ENCODE data around the gene LDHA.

LDHA gene

DNA sequence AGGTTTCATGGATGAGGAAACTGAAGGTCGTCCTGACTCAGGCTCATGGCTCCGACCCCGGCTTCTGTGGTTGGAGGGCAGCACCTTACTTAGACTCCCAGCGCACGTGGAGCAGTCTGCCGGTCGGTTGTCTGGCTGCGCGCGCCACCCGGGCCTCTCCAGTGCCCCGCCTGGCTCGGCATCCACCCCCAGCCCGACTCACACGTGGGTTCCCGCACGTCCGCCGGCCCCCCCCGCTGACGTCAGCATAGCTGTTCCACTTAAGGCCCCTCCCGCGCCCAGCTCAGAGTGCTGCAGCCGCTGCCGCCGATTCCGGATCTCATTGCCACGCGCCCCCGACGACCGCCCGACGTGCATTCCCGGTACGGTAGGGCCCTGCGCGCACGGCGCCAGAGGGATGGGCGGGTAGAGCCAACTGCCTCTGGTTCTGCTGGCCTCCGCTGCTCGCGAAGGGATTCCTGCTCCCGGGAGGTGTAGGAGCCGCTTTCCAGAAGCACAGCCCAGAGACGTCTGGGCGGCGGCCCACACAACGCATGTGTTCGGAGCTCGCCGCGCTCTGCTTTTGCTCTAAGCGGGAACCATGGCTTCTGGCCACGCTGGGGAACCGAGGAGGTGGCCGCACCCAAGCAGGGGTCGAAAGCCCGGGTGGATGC lies at the start of gene LDHA:
LDHA (plus strand) TSS at position 289 of the 653 bp plus-strand sequence. CDS start 2,280 bp downstream, outside the sequence.
- peak; percentile 98 to 100 (median 99) for DNase-seq (ENCODE audit: low read depth in 3 of 3)

DNA sequence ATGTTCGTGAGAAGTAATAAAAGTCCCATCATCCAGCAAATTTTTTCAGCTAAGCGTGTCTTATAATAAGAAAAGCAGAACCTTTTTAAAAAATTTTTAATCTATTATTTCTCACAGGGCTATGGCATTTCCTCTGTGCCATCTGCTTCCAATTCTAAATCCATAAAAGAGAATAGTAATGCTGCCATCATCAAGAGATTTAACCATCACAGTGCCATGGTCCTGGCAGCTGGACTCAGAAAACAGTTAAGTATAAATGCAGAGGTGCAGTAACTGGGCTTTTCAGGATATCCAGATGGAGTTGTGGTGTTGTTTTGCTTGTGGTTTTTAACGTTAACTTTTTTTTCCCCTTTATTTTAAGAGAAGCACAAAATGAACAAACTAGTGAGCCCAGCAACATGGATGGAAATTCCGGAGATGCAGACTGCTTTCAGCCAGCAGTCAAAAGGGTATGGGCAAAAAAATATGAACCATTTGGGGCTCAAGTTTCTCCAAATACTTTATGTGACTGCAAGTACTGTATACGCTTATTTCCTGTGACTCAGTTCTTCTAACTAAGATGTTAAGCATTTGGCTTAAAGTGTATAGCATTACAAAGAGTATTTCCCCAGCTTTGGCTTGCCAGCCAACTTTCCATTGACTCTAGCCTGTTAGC lies 46.8 kb upstream of the LDHA start:
- DNase-seq (ENCODE audit: low read depth in 3 of 3), result no peak

DNA sequence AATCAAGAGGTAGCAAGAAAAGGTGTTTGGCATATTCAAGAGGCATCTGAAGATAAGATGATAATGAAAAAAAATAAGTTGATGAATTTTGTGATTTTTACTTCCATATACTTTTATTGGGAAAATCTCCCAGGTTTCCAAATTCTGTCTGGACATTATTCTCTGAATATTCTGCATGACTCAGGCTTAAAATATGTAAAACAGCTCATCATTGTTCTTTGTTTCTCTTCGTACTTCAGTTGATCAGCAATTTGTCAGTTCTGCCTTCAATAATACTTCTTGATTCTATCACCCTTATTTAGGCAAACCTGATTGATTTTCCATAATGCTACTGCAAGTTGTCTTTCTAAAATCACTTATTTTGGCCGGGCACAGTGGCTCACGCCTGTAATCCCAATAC lies 41.8 kb upstream of the LDHA start:
- DNase-seq (ENCODE audit: low read depth in 3 of 3), result no peak

DNA sequence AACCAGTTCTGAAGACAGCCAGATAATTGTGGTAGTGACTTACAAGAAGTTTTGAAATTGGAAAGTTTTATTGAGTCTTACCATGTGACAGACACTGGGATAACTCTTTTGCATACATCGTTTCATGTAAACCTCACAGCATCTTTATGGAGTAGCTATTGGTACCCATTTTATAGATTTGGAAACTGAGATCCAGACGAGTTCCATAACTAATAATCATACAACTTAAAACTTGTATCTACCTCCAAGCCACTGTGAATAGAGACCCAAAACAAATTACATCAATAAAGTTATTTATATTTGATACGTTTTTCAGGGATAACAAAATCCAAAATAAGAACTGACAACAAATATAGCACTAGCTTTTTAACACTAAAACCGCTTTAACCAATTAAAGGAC lies 35.7 kb upstream of the LDHA start:
- DNase-seq (ENCODE audit: low read depth in 3 of 3), result no peak

DNA sequence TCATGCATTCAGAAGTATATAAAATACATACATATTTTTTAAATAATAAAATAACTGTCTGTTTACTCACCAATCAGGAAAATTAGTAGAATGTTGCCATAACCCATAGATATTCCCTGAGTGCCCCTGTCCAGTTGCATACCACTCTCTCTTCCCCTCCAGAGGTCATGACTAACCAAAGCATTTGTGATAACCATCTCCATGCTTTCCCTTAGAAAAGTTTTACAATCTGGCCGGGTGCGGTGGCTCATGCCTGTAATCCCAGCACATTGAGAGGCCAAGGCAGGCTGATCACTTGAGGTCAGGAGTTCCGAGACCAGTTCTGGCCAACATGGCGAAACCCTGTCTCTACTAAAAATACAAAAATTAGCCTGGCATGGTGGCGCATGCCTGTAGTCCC lies 33.2 kb upstream of the LDHA start:
- DNase-seq (ENCODE audit: low read depth in 3 of 3), result no peak

DNA sequence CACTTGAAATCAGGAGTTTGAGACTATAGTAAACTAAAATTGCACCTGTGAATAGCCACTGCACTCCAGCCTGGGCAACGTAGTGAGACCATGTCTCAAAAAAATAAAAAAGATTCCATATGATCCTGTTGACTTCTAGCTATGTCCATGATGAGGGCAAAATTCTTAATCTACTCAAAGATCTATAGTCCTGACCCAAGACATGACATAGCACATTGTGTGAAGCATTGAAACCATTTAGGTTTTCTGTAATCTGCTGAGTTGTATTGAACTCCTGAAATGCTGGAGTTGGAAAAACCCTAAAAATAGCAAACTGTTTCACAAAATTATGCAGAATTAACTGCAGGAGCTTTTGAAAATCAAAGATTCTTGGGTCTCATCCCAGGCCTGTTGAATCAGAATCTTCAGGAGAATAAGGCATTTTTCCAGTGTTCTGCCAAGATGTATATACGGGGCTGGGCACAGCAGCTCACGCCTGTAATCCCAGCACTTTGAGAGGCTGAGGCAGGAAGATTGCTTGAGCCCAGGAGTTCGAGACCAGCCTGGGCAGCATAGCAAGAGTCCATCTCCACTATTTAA lies 29.8 kb upstream of the LDHA start:
- no peak for DNase-seq (ENCODE audit: low read depth in 3 of 3)

DNA sequence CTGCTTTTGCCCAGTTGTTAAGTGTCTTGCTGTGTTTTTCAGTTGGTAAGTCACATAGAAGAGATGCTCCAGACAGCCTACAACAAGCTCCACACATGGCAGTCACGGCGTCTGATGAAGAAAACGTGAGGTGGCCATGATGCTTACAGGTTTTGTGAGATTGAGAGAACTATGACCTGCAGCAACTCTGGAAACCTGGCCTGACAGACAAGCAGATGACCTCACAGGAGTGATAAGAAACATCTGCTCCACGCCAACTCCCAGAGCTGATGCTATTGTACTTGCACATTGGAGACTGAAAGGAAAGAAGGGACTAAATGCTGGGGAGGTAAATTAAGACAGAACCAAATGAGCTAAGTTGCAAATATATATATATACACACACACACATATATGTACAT lies 28.6 kb upstream of the LDHA start:
- DNase-seq (ENCODE audit: low read depth in 3 of 3), result no peak

DNA sequence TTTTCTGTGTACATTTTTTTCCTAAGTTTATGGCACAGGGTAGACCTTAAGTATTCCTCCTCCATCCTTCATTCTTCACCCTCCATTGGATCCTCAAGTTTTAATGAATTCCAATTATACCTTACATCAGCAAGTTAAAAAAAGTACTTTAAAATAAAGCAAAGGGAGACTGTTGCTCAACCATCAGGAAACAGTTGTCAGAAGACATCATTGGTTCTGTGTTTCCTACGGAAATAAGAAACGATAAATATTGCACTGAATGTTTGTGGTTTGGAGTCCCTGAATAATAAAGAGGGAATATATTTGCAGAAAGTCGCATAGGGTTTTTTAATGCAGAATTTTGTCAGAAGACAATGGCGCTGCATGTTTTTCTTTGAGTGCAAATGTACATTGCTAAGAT lies 28.1 kb upstream of the LDHA start:
- no peak for DNase-seq (ENCODE audit: low read depth in 3 of 3)

DNA sequence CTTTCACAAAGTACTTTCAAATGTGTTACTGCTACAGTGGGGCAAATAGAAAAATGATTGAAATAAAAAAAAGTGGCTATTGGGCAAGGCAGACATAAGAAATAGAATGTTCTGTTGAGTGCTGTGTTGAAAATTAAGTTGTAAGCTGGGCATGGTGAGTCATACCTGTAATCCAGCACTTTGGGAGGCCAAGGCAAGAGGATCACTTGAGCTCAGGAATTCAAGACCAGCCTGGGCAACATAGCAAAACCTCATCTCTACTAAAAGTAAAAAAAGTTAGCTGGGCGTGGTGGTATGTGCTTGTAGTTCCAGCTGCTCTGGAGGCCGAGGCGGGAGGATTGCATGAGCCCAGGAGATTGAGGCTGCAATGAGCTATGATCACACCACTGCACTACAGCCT lies 26.9 kb upstream of the LDHA start:
- DNase-seq (ENCODE audit: low read depth in 3 of 3), result no peak

DNA sequence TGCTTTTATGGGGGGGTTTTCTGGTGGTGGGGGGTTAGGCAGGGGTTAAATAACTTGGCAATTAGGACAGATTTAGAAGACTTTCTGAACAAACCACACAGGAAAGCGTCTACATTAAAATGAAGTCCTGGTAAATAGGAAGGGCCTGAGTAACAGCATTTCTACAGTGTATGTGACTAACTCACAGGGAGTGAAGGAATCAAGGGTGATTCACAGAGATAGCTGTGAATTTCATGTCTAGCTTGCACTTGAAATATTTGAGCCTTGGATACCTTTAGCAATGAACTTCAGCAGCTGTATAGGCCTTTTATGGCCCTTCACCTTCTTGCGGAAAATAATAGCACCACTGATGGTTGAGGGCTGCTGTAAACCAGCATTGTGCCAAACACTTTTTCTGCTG lies 26.1 kb upstream of the LDHA start:
- DNase-seq (ENCODE audit: low read depth in 3 of 3), result no peak

DNA sequence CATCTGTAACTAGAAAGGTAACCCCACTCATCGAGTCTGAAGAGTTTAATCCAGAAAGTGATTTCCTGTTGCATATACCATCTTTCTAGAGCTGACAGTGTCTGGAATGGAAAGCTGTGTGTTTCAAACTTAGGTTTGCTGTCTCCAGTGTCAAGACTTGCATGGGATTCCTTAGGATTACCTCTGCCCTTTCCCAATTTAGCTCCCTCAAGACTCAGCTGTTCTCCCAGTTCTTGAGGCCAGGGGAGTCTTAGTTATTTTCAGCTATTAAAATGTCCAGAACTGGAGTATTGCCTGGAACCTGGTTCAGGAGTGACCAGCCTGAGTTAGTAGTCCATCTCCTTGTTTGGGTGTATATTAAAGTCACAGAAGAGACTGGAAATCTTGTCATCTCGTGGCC lies 25.0 kb upstream of the LDHA start:
- DNase-seq (ENCODE audit: low read depth in 3 of 3), result no peak

DNA sequence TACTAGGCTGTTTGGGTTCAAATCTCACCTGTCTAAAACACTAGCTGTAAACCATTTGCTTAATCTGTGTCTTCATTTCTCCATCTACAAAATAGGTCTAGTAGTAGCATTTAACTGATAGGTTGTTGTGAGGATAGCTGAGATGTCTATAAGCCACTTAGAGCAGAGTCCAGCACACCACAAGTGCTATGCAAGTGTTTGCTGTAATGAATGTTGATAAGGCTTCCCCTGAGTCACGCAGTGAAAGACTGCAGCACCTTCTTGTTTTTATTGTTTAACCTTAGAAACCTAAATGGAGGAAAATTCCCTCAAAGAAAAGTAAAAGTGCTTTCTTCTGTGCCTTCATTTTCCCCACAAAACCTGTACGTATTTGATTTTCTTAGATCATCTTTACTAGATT lies 23.1 kb upstream of the LDHA start:
- DNase-seq (ENCODE audit: low read depth in 3 of 3), result no peak

DNA sequence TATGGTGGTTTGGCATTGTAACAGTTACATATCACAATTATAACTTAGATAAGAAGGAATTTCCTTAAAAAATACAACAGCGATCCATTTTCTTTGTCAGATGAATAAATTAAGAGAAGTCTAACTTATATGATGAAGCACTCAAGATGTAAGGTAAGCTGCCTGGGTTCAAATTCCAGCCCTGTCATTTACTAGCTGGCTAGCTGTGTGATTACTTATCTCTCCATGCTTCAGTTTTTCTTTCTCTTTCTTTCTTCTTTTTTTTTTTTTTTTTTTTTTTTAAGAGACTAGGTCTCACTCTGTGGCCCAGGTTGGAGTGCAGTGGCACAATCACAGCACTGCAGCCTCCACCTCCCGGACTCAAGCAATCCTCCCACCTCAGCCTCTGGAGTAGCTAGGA lies 22.2 kb upstream of the LDHA start:
- no peak for DNase-seq (ENCODE audit: low read depth in 3 of 3)

DNA sequence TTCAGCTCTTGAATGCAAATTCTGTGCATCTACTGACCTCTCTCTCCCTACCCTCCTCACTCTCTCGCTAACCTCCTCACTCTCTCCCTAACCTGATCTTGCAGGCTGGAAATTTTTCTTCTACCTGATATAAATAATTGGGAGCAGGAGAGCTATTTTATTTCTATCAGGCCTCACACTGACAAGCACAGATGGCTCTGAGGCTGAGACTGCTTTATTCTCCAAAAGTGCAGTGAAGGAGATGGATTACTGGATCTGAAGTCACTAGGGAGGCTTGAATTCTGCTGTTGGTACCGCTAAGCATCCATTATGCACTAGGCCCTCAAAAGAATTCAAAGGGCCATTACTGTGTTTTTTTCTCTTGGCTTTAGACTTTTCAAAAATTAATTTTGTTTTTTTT lies 19.4 kb upstream of the LDHA start:
- no peak for DNase-seq (ENCODE audit: low read depth in 3 of 3)

DNA sequence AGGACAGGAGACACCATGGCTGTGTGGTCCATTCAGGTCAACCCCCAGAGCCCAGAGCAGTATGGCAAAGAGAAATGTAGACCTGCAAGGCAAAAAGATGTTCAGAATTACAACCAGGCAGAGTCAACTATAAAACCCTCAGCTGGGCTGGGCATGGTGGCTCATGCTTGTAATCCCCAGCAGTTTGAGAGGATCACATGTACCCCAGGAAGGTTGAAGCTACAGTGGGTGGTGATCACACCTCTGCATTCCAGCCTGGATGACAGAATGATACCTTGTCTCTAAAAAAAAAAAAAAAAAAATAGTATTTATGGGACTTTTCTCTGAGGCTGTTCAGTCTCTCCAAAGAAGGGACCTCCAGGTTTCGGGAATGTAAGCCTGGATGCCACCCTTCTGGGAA lies 18.4 kb upstream of the LDHA start:
- DNase-seq (ENCODE audit: low read depth in 3 of 3), result no peak

DNA sequence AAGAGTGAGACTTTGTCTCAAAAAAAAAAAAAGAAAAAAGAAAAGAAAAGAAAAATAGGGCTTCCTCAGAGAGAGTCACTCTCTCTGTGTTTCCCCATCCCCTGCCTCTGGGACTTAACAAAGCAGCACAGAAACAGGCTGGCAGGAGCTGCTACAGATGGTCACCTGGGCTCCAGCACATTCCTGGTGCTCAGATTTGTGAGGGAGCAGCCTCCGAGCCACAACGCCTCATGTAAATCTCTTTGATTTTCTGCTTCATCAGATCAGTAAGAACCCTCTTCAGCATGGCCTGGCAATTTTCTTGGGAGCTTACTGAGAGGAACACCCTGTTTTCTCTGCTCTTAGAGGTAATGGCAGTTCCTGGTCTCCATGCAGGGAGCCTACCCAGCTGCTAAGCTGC lies 15.2 kb upstream of the LDHA start:
- no peak for DNase-seq (ENCODE audit: low read depth in 3 of 3)

DNA sequence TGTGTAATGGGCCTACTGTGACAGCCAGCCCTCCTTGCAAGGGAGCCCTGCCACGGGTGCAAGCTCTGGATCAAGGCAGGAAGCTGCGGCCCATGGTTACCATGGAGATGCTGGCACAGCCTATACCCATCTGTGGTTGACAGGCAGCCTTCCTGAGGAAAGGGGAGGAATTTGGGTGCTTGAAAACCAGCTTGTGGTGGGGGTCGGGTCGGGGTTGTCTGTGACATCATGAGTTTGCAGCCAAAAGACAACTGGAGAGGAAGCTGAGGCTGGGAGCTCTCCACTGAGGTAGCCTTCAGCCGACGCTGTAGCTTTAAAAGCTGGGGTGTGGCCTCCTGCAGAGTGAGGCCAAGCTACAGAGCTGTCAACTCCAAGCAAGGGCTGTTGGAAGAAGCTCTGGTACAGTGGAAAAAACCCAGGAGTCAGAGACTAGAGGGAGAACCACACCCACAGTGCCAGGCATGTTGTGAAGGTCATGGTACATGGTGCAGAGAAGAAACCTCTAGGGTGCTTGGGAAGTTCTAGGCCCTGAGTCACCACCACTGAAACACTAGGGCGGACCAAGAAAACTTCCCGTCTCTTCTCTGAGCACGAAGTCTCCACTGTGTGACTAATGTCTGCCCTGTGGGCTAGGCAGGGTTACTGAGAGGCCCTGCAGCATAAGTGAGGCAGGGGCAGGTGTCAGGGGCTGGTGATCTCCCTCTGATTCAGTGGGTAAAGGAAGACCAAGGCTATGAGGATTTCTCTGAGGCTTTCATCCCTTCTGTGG lies 10.8 kb upstream of the LDHA start:
- DNase-seq (ENCODE audit: low read depth in 3 of 3), result peak; percentile 61 to 80 (median 67)

DNA sequence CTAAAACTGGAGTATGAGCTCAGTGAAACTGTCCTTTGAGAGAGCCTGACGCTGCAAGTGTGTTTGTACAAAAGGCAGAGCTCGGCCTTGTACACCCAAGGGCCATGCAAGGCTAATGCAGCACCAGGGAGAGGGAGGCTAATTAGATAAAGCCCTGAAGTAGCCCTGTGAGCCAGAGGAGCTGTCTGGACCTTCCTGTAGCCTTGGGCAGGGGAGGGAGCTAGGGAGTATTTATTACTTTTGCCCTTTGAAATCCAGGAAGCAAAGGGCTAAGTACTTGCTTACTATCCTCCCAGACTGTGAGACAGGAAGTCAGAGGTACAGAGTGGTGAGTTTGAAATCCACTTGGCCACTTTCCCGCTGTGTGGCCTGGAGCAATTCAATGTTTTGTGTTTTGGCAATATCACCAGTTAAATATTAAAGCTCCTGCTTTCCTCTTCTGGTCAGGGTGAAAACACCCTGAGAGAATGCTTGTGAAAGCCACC lies 10.2 kb upstream of the LDHA start:
- DNase-seq (ENCODE audit: low read depth in 3 of 3), result no peak

DNA sequence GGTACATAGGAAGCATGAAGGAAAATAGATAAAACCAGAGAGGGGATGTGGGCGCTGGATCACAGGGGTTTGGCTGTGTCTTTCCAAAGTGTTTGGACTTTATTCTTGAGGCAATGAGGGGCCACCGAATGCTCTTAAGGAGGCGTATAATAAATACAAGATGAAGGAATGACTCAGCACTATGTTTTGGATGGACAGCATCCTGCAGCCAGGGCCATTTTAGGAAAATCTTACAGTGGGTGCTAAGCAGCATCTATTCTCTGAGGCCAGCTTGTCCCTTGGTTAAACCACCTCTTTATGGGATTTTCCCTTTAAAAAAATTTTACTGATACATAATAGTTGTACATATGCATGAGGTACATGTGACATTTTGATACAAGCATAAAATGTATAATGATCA lies 4.3 kb upstream of the LDHA start:
- DNase-seq (ENCODE audit: low read depth in 3 of 3), result no peak

DNA sequence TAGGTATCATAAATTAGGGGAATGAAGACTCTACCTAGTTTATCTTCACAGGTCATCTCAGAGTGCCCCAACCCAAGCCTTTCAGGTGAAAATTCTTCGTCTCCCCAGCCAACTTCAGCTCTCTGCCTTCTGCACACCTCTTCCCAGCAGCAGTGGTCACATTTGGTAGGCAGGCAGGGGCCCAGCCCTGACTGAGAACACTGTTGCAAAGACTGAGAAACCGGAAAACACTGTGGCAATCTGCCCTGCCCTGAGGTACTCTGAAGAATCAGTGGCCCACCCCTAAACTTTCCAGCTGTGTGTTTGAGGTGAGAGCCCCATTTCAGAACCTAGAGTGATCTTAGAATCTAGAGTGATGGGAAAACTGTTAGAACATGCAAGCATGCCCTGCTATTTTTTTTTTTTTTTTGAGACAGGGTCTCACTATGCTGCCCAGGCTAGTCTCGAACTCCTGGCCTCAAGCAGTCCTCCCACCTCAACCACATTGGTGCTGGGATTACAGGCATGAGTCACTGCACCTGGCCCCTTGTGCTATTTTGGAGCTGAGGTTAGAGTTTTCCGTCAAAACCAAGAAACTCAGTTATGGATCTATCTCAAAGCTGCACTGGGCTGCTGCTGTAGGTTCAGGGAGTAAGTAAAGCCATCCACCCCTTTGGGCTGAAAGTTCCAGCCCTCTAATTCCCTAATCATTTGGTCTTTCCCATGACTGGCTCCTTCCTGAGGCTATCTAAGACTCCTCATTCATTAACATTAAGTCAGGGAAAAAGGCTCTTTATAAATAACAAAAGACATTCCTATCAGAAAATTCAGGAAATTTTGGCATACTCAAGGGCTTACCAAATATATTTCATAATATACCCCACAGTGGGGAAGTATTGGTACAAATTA lies 1.7 kb upstream of the LDHA start:
- peak in 1 of 3 experiments; percentile 21 for DNase-seq (ENCODE audit: low read depth in 3 of 3)

DNA sequence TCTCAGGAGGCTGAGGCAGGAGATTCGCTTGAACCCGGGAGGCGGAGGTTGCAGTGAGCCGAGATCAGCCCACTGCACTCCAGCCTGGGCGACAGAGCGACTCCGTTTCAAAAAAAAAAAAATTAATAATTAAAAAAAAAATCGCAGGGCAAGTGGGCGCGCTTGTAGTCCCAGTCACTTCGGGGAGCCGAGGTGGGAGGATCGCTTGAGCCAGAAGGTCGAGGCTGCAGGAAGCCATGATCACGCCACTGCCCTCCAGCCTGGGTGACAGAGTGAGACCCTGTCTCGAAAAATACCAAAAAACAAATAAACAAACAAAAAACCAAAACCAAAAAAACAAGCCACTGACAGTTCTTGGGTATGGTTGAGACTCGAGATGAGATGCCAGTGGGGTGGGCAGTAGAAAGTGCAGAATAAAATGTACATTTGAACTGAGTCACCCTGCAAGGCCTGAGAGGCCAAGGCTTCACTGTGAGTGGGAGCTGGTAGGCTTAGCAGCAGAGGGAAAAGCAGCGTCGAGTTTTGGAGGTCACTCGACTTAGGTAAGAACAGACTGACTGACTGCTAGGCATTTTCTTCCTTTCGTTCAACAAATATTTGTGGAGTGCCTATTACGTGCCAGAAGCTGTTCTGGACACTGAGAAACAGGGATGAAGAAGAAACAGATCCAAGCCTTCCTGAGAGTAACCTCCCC lies 635 bp upstream of the LDHA start:
- no peak for DNase-seq (ENCODE audit: low read depth in 3 of 3)

Data from stimulated activated CD4-positive, alpha-beta T cell treated with anti-CD3 and anti-CD28 coated beads, TNF-alpha, amount 100 ng/mL, for 24 hours (primary cell).